ENCODE results near the gene IQCB1. TPM values are rescaled to one million over a fixed set of nuclear protein-coding genes. Genes with fewer than 3 reads are reported as not detected.

IQCB1 gene
- total and polyA plus RNA-seq, 2 of the 8 experiments (the other 6 are each of a cell fraction or from before 2014, with no cell fraction given), result 21.7 to 31.2 TPM

DNA sequence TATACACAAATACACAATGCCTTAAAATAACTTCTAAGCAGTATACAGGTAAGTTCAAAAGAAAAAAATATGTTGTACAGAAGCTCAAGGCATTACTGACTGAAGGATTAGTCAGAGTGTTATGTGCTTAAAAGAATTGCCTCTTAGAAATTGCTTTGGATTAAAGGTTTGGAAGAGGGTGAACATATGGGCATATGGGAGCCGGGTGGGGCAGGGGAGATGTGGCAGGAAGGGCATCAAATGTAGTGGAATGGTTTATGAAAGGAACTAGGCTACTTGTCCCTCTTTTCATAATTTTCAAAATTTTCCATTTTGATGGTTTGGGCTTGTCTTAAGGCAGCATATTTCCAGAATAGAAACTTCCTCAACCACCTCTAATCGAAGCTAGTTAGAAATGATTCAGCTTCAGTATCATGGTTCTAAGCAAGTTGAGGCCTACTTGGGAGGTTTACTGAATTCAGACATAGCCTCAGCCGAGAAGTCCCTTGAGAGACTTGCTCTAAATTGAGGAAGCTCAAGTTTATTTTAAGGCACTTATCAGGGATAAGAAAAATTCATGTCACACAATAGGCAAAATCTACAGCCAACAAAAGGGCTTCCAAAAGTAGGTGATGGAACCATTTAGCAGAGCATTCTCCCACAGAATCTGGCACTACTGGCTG lies 75.2 kb downstream of the IQCB1 start:
- H3K23ac ChIP-seq (ENCODE audit: insufficient read length), result no peak overlapping the region
- H3K4me2 ChIP-seq (ENCODE audit: insufficient read depth in 1 of 2, low read depth in 2 of 2, low read length in 2 of 2), result no peak overlapping the region
- ChIA-PET POLR2A (ENCODE audit: partially characterized antibody) (no interaction called here), CTCF (ENCODE audit: partially characterized antibody) (interaction anchor here (1.3 kb wide), 1 partner anchor 13 kb away, joined by 4 read pairs; no protein-coding TSS in a partner anchor)
- H3K56ac ChIP-seq (replicated peaks; ENCODE audit: insufficient read length, low read depth, low read length), result no peak overlapping the region
- no peak overlapping the region for H3K18ac ChIP-seq (ENCODE audit: extremely low read depth, low read length)
- H3K4me3 ChIP-seq (ENCODE audit: extremely low read depth in 1 of 4, insufficient read depth in 2 of 4, low read depth in 3 of 4, low read length in 4 of 4), result no peak overlapping the region
- H4K91ac ChIP-seq (replicated peaks; ENCODE audit: insufficient read length, low read length), result no peak overlapping the region
- H3K79me2 ChIP-seq (ENCODE audit: control insufficient read depth in 1 of 2, insufficient read depth in 2 of 2, low read length in 2 of 2), result no peaks in the 10 kb centered on the region
- H3K79me1 ChIP-seq (ENCODE audit: low read depth, low read length), result no peaks in the 10 kb centered on the region
- no peak overlapping the region for H3K9ac ChIP-seq (replicated peaks in 1 of 4; ENCODE audit: extremely low read depth in 1 of 4, low read depth in 3 of 4, low read length in 3 of 4)
- H3K4me1 ChIP-seq (replicated peaks in 1 of 4; ENCODE audit: control insufficient read depth in 3 of 4, insufficient read depth in 4 of 4, low read length in 3 of 4), result no peaks in the 10 kb centered on the region
- H2BK20ac ChIP-seq (ENCODE audit: low read length), result no peak overlapping the region
- no peak overlapping the region for H2BK15ac ChIP-seq (ENCODE audit: low read length)
- H2BK5ac ChIP-seq (ENCODE audit: low read depth, low read length), result no peak overlapping the region
- no peak overlapping the region for H2BK120ac ChIP-seq (replicated peaks; ENCODE audit: low read depth, low read length)
- no peak overlapping the region for H3K27ac ChIP-seq (ENCODE audit: low read depth, low read length)
- no peak overlapping the region for H2AK5ac ChIP-seq (ENCODE audit: low read depth, low read length)
- no peaks in the 10 kb centered on the region for H3K27me3 ChIP-seq (replicated peaks in 1 of 4; ENCODE audit: control insufficient read depth in 3 of 4, extremely low read depth in 1 of 4, insufficient read depth in 3 of 4, low read length in 3 of 4)
- DNase-seq (ENCODE audit: low read depth in 1 of 2, low spot score in 2 of 2) (no peak), FAIRE-seq (no peak)
- no peak overlapping the region for H4K8ac ChIP-seq (ENCODE audit: extremely low read depth, insufficient read depth, low read length)
- no peaks in the 10 kb centered on the region for H4K20me1 ChIP-seq (replicated peaks in 1 of 2; ENCODE audit: control insufficient read depth in 1 of 2, insufficient read depth in 2 of 2, low read length in 2 of 2)
- no peaks in the 10 kb centered on the region for H3K23me2 ChIP-seq (ENCODE audit: low read depth, low read length)
- no peak overlapping the region for H4K5ac ChIP-seq (ENCODE audit: insufficient read length, low read depth, low read length)
- no peak overlapping the region for H3K4ac ChIP-seq (replicated peaks; ENCODE audit: insufficient read length, low read depth, low read length)
- no peaks in the 10 kb centered on the region for H3K36me3 ChIP-seq (ENCODE audit: control insufficient read depth in 2 of 4, insufficient read depth in 4 of 4, low read length in 3 of 4)
- H2AFZ ChIP-seq (ENCODE audit: low read length), result no peak overlapping the region
- no peak overlapping the region for H2BK12ac ChIP-seq (ENCODE audit: low read depth, low read length)
- H3K9me3 ChIP-seq (ENCODE audit: insufficient read depth in 2 of 2, low read depth in 1 of 2, low read length in 1 of 2), result no peaks in the 10 kb centered on the region
- WGBS, 2 experiments (ENCODE audit: extremely low coverage in 1 of 2, insufficient coverage in 1 of 2, insufficient read length in 1 of 2, insufficient replicate concordance in 2 of 2, low coverage in 1 of 2, low lambda C conversion rate in 2 of 2, missing lambda C conversion rate in 1 of 2), result 76% methylated on average over 3 of the region's 3 CpGs; no CpG with 5 or more reads in 1 of the 2 experiments
- no peak overlapping the region for H3K14ac ChIP-seq (ENCODE audit: insufficient read length)
- TF ChIP-seq BRCA1 (IDR thresholded peaks at IDR 0.05; ENCODE audit: low read depth, low read length) (no peak), KDM5A (IDR thresholded peaks at IDR 0.05; ENCODE audit: low read length) (no peak), PHF8 (conservative IDR thresholded peaks at IDR 0.05; ENCODE audit: low read depth, low read length) (no peak), TEAD4 (IDR thresholded peaks at IDR 0.05; ENCODE audit: low read depth, low read length) (no peak), EGR1 (IDR thresholded peaks at IDR 0.05; ENCODE audit: borderline replicate concordance, low read depth, low read length) (no peak), NRF1 (IDR thresholded peaks at IDR 0.05; ENCODE audit: low read depth, low read length) (no peak), KDM4A (IDR thresholded peaks at IDR 0.05; ENCODE audit: low read depth, low read length, severe bottlenecking) (no peak), BCL11A (IDR thresholded peaks at IDR 0.05; ENCODE audit: low read depth in 2 of 2, low read length in 2 of 2) (no peak), TAF7 (optimal IDR thresholded peaks at IDR 0.05; ENCODE audit: borderline replicate concordance, low read depth, low read length) (no peak), POLR2AphosphoS5 (IDR thresholded peaks at IDR 0.05; ENCODE audit: low read depth, low read length) (no peak), SP4 (IDR thresholded peaks at IDR 0.05; ENCODE audit: low read length) (no peak), SIX5 (IDR thresholded peaks at IDR 0.05; ENCODE audit: low read depth, low read length) (no peak), CEBPB (IDR thresholded peaks at IDR 0.05; ENCODE audit: low read depth, low read length) (no peak), CTBP2 (IDR thresholded peaks at IDR 0.05; ENCODE audit: borderline replicate concordance, insufficient read depth, insufficient read length, low read length) (no peak)
